HepG2 (cell line): ENCODE data around the gene UCN2. TPM values are rescaled to one million over a fixed set of nuclear protein-coding genes. Genes with fewer than 3 reads are reported as not detected.

ENCODE experiments used
- ATAC-seq: fragments of 200-7000 bp; cut with Tn5 transposase; 3 replicates; pipeline ENCODE4 v1.9.1; 2020; ENCODE audit warnings: mild to moderate bottlenecking, moderate library complexity
- Bru-seq: library from RNA; stranded (reverse); fragments of 400-500 nt; gene quantifications from one replicate; lab custom pipeline; 2021; lab: Mats Ljungman, UMichigan
- BruChase-seq, 2 experiments: library from RNA; stranded (reverse); fragments of 400-500 nt; gene quantifications; one replicate each; lab custom pipeline; 2021; lab: Mats Ljungman, UMichigan
- BruUV-seq: library from RNA; stranded (reverse); fragments of 400-500 nt; replicated peaks from 2 replicates; lab custom pipeline; 2021; lab: Mats Ljungman, UMichigan
- CTCF ChIA-PET: fragments of 300-600 bp; formaldehyde crosslinking; extraction: SDS; loops from one replicate; lab custom pipeline; 2021; ENCODE audit warnings: low total read pairs, inconsistent platforms, low intra/inter-chr PET ratio; lab: Yijun Ruan, JAX
- POLR2A ChIA-PET: fragments of 350-600 bp; sonication (Branson Sonifier 250); formaldehyde crosslinking; loops from one replicate; lab custom pipeline; 2020; ENCODE audit warnings: antibody characterized with exemption, inconsistent platforms; lab: Yijun Ruan, JAX
- DNase-seq: peaks from one replicate; pipeline ENCODE4 v3.0.0-alpha.2; 2015; ENCODE audit warnings: low spot score
- FAIRE-seq: peaks from 3 replicates; lab custom pipeline; 2011; peaks lifted over from hg19 to GRCh38; lab: Jason Lieb, UNC
- H2AFZ ChIP-seq: one replicate; pipeline ENCODE4 v1.6.1; 2011; ENCODE audit warnings: low read length, inconsistent platforms
- H3K27ac ChIP-seq: fragments of 300-600 bp; 3 replicates; pipeline ENCODE4 v1.8.0; 2011; ENCODE audit warnings: mixed run types, mild to moderate bottlenecking, mixed read lengths, low read length, inconsistent platforms; ENCODE audit not compliant: insufficient read depth; ENCODE audit errors: extremely low read length
- H3K27me3 ChIP-seq, 2 experiments: fragments of 200-600 bp in 1 of 2; 2 replicates in 1 of 2; 3 replicates in 1 of 2; pipeline versions ENCODE4 v1.6.0 to v1.8.0; 2011; ENCODE audit warnings: low read length in 2 of 2, mild to moderate bottlenecking in 2 of 2, moderate library complexity in 2 of 2, inconsistent platforms in 1 of 2; ENCODE audit not compliant: insufficient read depth in 2 of 2, control insufficient read depth in 1 of 2
- H3K36me3 ChIP-seq, 2 experiments: fragments of 200-600 bp in 1 of 2; replicated peaks in 1 of 2; 2 replicates in 1 of 2; 3 replicates in 1 of 2; pipeline versions ENCODE4 v1.5.1 to v1.8.0; 2011; ENCODE audit warnings: low read length in 2 of 2, inconsistent platforms in 1 of 2; ENCODE audit not compliant: insufficient read depth in 2 of 2, control insufficient read depth in 1 of 2
- H3K4me1 ChIP-seq: 2 replicates; pipeline ENCODE4 v1.5.1; 2012; ENCODE audit warnings: low read length, inconsistent platforms; ENCODE audit not compliant: insufficient read depth
- H3K4me2 ChIP-seq: 2 replicates; pipeline ENCODE4 v1.6.0; 2011; ENCODE audit warnings: low read depth, low read length, inconsistent platforms
- H3K4me3 ChIP-seq, 3 experiments: fragments of 200-600 bp in 1 of 3; sonication (generic), shearing (Covaris generic) in 1 of 3; replicated peaks in 1 of 3; 2 replicates each; pipeline ENCODE4 v1.5.1; 2011 to 2016; ENCODE audit warnings: low read length in 3 of 3, inconsistent platforms in 2 of 3, low read depth in 2 of 3, mild to moderate bottlenecking in 2 of 3, control low read depth in 1 of 3, mixed read lengths in 1 of 3; ENCODE audit not compliant: insufficient read depth in 1 of 3
- H3K79me2 ChIP-seq: one replicate; pipeline ENCODE4 v1.6.1; 2011; ENCODE audit warnings: low read length, inconsistent platforms; ENCODE audit not compliant: insufficient read depth
- H3K9ac ChIP-seq: 2 replicates; pipeline ENCODE4 v1.6.0; 2011; ENCODE audit warnings: mild to moderate bottlenecking, low read depth, low read length, inconsistent platforms; ENCODE audit not compliant: insufficient read depth
- H3K9me3 ChIP-seq: 2 replicates; pipeline ENCODE4 v1.5.1; 2012; ENCODE audit warnings: mild to moderate bottlenecking, low read length
- H4K20me1 ChIP-seq: 2 replicates; pipeline ENCODE4 v1.6.0; 2011; ENCODE audit warnings: inconsistent platforms, mild to moderate bottlenecking, low read length, moderate library complexity; ENCODE audit not compliant: insufficient read depth
- CTCF ChIP-seq: sonication (generic); formaldehyde crosslinking; IDR thresholded peaks from 2 replicates; pipeline ENCODE4 v1.5.0; 2020; ENCODE audit warnings: mild to moderate bottlenecking, missing genetic modification reagents, moderate library complexity
- SNAPC5 ChIP-seq: sonication (generic); formaldehyde crosslinking; IDR thresholded peaks from 2 replicates; pipeline ENCODE4 v1.8.1; 2023; ENCODE audit warnings: mild to moderate bottlenecking, missing genetic modification reagents, borderline replicate concordance
- STAG1 ChIP-seq: sonication (generic); formaldehyde crosslinking; IDR thresholded peaks from 2 replicates; pipeline ENCODE4 v1.4.0; 2020; ENCODE audit warnings: missing genetic modification reagents
- WGBS: methylation state at CpG from one replicate; pipeline ENCODE4 v1.1.6; 2017; ENCODE audit warnings: low lambda C conversion rate; 5-methylcytosine and 5-hydroxymethylcytosine counted together
- in situ Hi-C: cut with HindIII; loops from 2 replicates; pipeline ENCODE4 v1.10.0; 2017; ENCODE audit warnings: low pct_unique_long_range_greater_than_20kb; ENCODE audit not compliant: extremely low pct_ligation_motif_present
- intact Hi-C: fragments of 100-400 bp; cut with micrococcal nuclease; formaldehyde crosslinking; loops from one replicate; pipeline ENCODE4 v1.10.0; 2022; ENCODE audit not compliant: unreplicated experiment
- long read RNA-seq, 2 experiments: library from RNA in 1 of 2; library from polyadenylated mRNA in 1 of 2; stranded (forward) in 1 of 2; unstranded in 1 of 2; transcript quantifications; one replicate each; pipeline ENCODE4 v2.0.0, GENCODE V29; 2019 to 2022
- polyA minus RNA-seq, 3 experiments: library from RNA; depleted of rRNA, polyadenylated mRNA; stranded (reverse); fragments of >200 nt; gene quantifications; 2 replicates each; pipeline ENCODE4 v1.2.3, GENCODE V29; 2011; ENCODE audit warnings: low replicate concordance in 1 of 3
- polyA plus RNA-seq, 8 experiments: library from polyadenylated mRNA; depleted of rRNA in 3 of 8; stranded (reverse) in 7 of 8; unstranded in 1 of 8; fragments of >200 nt; fragmentation: Illumina TruSeq in 4 of 8; extraction: Trizol in 4 of 8; gene quantifications; 2 replicates each; pipeline versions ENCODE4 v1.2.1 to v1.2.3, GENCODE V29; 2011 to 2016; ENCODE audit warnings: low read depth in 4 of 8, missing spikeins in 1 of 8, mixed read lengths in 1 of 8; ENCODE audit not compliant: insufficient read depth in 1 of 8
- total RNA-seq, 5 experiments: library from RNA; depleted of rRNA; stranded (reverse); fragments of >200 nt; fragmentation: Illumina TruSeq; extraction: Trizol; gene quantifications; 2 replicates each; pipeline ENCODE4 v1.2.3, GENCODE V29; 2016; ENCODE audit warnings: low read depth in 1 of 5

UCN2 gene, protein sequence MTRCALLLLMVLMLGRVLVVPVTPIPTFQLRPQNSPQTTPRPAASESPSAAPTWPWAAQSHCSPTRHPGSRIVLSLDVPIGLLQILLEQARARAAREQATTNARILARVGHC
- total RNA-seq (2016; rRNA removed; fragmentation: Illumina TruSeq; extraction: Trizol) = 0.07 and 0.13 TPM in 2 replicates
- total RNA-seq (2016; cell fraction: cytosol; rRNA removed; fragmentation: Illumina TruSeq; extraction: Trizol; ENCODE audit: low read depth) = not detected in 2 replicates
- 0.11 TPM in 1 of 2 replicates, not detected in the other for total RNA-seq (2016; cell fraction: insoluble cytoplasmic fraction; rRNA removed; fragmentation: Illumina TruSeq; extraction: Trizol)
- total RNA-seq (2016; cell fraction: membrane; rRNA removed; fragmentation: Illumina TruSeq; extraction: Trizol) = 0.10 TPM in 1 of 2 replicates, not detected in the other
- total RNA-seq (2016; cell fraction: nucleus; rRNA removed; fragmentation: Illumina TruSeq; extraction: Trizol) = 0.31 and 0.43 TPM in 2 replicates
- polyA plus RNA-seq (2011; rRNA removed) = 1.5 and 2.3 TPM in 2 replicates
- polyA plus RNA-seq (2011; cell fraction: cytosol; rRNA removed) = 0.71 and 0.87 TPM in 2 replicates
- polyA plus RNA-seq (2011; cell fraction: nucleus; rRNA removed) = 21.5 and 24.3 TPM in 2 replicates
- 0.99 and 2.0 TPM in 2 replicates for polyA plus RNA-seq (2012)
- polyA plus RNA-seq (2016; cell fraction: cytosol; fragmentation: Illumina TruSeq; extraction: Trizol; ENCODE audit: low read depth) = 0.09 TPM in 1 of 2 replicates, not detected in the other
- not detected in 2 replicates for polyA plus RNA-seq (2016; cell fraction: insoluble cytoplasmic fraction; fragmentation: Illumina TruSeq; extraction: Trizol; ENCODE audit: low read depth)
- polyA plus RNA-seq (2016; cell fraction: membrane; fragmentation: Illumina TruSeq; extraction: Trizol; ENCODE audit: low read depth) = not detected in 2 replicates
- polyA plus RNA-seq (2016; cell fraction: nucleus; fragmentation: Illumina TruSeq; extraction: Trizol; ENCODE audit: insufficient read depth, low read depth) = 0.70 and 1.8 TPM in 2 replicates
- 1.2 and 2.9 TPM in 2 replicates for polyA minus RNA-seq (2011; rRNA and poly(A)+ RNA removed; ENCODE audit: low replicate concordance)
- polyA minus RNA-seq (2011; cell fraction: cytosol; rRNA and poly(A)+ RNA removed) = not detected in 2 replicates
- 2.1 and 2.2 TPM in 2 replicates for polyA minus RNA-seq (2011; cell fraction: nucleus; rRNA and poly(A)+ RNA removed)
- percentile 27 among the genes with signal in this experiment for Bru-seq, nascent RNA
- BruChase-seq, experiment 1, labeled RNA remaining after a 6-hour chase = percentile 39 among the genes with signal in this experiment
- percentile 33 among the genes with signal in this experiment for BruChase-seq, experiment 2, labeled RNA remaining after a 2-hour chase
- long read RNA-seq, experiment 1, partial matches to known transcripts = 0 of 1 reads
- long read RNA-seq, experiment 1, other reads (novel, unspliced or antisense) = 0 of 1 reads
- long read RNA-seq, experiment 2, partial matches to known transcripts = 0 of 1 reads
- long read RNA-seq, experiment 2, other reads (novel, unspliced or antisense) = 1 of 1 reads

GRCh38 chr3:48563382-48563918 is at the start of gene UCN2:
UCN2 (minus strand) TSS chr3:48563781; CDS start chr3:48563124, 657 bp downstream.
- H3K4me3 ChIP-seq = no peak within 1 kb of the TSS
- no peaks in the 10 kb centered on the region; a peak in 1 of 5 replicates for H3K27me3 ChIP-seq
- BruUV-seq = no TSS peak
- POLR2A ChIA-PET = interaction anchor here (0.6 to 0.7 kb wide), 2 partner anchors 61 to 466 kb away, joined by 3 read pairs; partner anchors contain the start of gene IMPDH2
- DNase-seq (no peak), ATAC-seq (no peak)
- no peak within 1 kb of the TSS for H3K9ac ChIP-seq
- no peaks in the 10 kb centered on the region for H3K79me2 ChIP-seq
- TF ChIP-seq SNAPC5 (CRISPR knock-in tag) = no peak
- peak; percentile 46 for TF ChIP-seq STAG1 (CRISPR knock-in tag)
- peak; percentile 38 for TF ChIP-seq CTCF (CRISPR knock-in tag)
- TF ChIP-seq, all 625 proteins: peak for 2
- intact Hi-C loops = no loop called here
- no peak within 1 kb of the TSS for H2AFZ ChIP-seq
- CTCF ChIA-PET = no interaction called here
- H4K20me1 ChIP-seq = no peaks in the 10 kb centered on the region
- no peaks in the 10 kb centered on the region for H3K36me3 ChIP-seq
- no peaks in the 10 kb centered on the region for H3K9me3 ChIP-seq
- FAIRE-seq = no peak
- WGBS = 27% methylated on average over 3 of the region's 6 CpGs
- no peak within 1 kb of the TSS for H3K27ac ChIP-seq
- H3K4me1 ChIP-seq = peaks cover 94% of the 10 kb centered on the region
- H3K4me2 ChIP-seq = peak within 1 kb of the TSS; percentile 30
- in situ Hi-C loops = no loop called here
